HCT116 (cell line): ENCODE data around the gene CENPU. TPM values are rescaled to one million over a fixed set of nuclear protein-coding genes. Genes with fewer than 3 reads are reported as not detected.

Source experiments
- ATAC-seq: fragments of 200-7000 bp; cut with Tn5 transposase; 2 replicates; pipeline ENCODE4 v1.9.1; 2020; ENCODE audit warnings: mild to moderate bottlenecking, moderate library complexity
- BruUV-seq: library from RNA; stranded (reverse); fragments of 400-500 nt; replicated peaks from 2 replicates; lab custom pipeline; 2021; lab: Mats Ljungman, UMichigan
- CTCF ChIA-PET: fragments of 300-600 bp; sonication (Branson Sonifier 250); formaldehyde crosslinking; loops from one replicate; lab custom pipeline; 2021; ENCODE audit warnings: antibody characterized with exemption; lab: Charles Lee
- POLR2A ChIA-PET: fragments of 300-600, 350-600 bp; sonication (Branson Sonifier 250); formaldehyde crosslinking; loops from one replicate; lab custom pipeline; 2021; ENCODE audit warnings: antibody characterized with exemption; lab: Charles Lee
- RAD21 ChIA-PET, 2 experiments: fragments of 300-600 bp; sonication (Branson Sonifier 250); formaldehyde crosslinking; loops; one replicate each; lab custom pipeline; 2023; ENCODE audit warnings: low total read pairs in 2 of 2; ENCODE audit not compliant: uncharacterized antibody in 2 of 2, unreplicated experiment in 2 of 2, low non-redundant PET in 1 of 2; lab: Charles Lee
- DNase-seq: peaks from one replicate; pipeline ENCODE4 v3.0.0-alpha.2; 2010; ENCODE audit warnings: low read depth, low spot score
- H2AFZ ChIP-seq: fragments of 200-600 bp; shearing (Covaris generic), sonication (generic); 2 replicates; pipeline ENCODE4 v1.6.1; 2017; ENCODE audit warnings: low read depth, mixed run types, mixed read lengths, antibody characterized with exemption, low read length; ENCODE audit not compliant: poor library complexity, severe bottlenecking
- H3K27ac ChIP-seq: 2 replicates; pipeline ENCODE4 v1.5.1; 2012; ENCODE audit warnings: low read depth, low read length
- H3K27me3 ChIP-seq: fragments of 200-600 bp; sonication (generic); 2 replicates; pipeline ENCODE4 v1.6.1; 2016; ENCODE audit warnings: mixed run types, low read length, mixed read lengths; ENCODE audit not compliant: insufficient read depth
- H3K36me3 ChIP-seq, 2 experiments: fragments of 200-500 bp in 1 of 2; fragments of 200-600 bp in 1 of 2; sonication (Bioruptor generic) in 1 of 2; sonication (generic) in 1 of 2; 2 replicates each; pipeline versions ENCODE4 v1.5.1 to v1.6.1; 2014 to 2016; ENCODE audit warnings: low read length in 2 of 2, inconsistent platforms in 1 of 2, mixed read lengths in 1 of 2, mixed run types in 1 of 2; ENCODE audit not compliant: insufficient read depth in 2 of 2, control insufficient read depth in 1 of 2
- H3K4me1 ChIP-seq, 2 experiments: fragments of 200-600 bp in 1 of 2; sonication (generic) in 1 of 2; 2 replicates each; pipeline versions ENCODE4 v1.5.1 to v1.6.1; 2012 to 2017; ENCODE audit warnings: low read length in 2 of 2, inconsistent platforms in 1 of 2, mild to moderate bottlenecking in 1 of 2, mixed read lengths in 1 of 2, mixed run types in 1 of 2, moderate library complexity in 1 of 2; ENCODE audit not compliant: insufficient read depth in 2 of 2, control insufficient read depth in 1 of 2
- H3K4me2 ChIP-seq: fragments of 200-600 bp; sonication (generic); 2 replicates; pipeline ENCODE4 v1.6.1; 2017; ENCODE audit warnings: mixed run types, low read length, mixed read lengths
- H3K4me3 ChIP-seq, 2 experiments: fragments of 200-600 bp in 1 of 2; sonication (generic) in 1 of 2; replicated peaks in 1 of 2; 2 replicates each; pipeline ENCODE4 v1.5.1; 2011 to 2016; ENCODE audit warnings: low read length in 2 of 2, control low read depth in 1 of 2, low read depth in 1 of 2, mild to moderate bottlenecking in 1 of 2, mixed read lengths in 1 of 2, mixed run types in 1 of 2
- H3K79me2 ChIP-seq: fragments of 200-600 bp; sonication (generic); 2 replicates; pipeline ENCODE4 v1.6.1; 2017; ENCODE audit warnings: mild to moderate bottlenecking, mixed run types, low read length, moderate library complexity, mixed read lengths; ENCODE audit not compliant: insufficient read depth
- H3K9ac ChIP-seq: fragments of 200-600 bp; sonication (generic); 2 replicates; pipeline ENCODE4 v1.6.1; 2016; ENCODE audit warnings: low read length, mixed read lengths
- H3K9me2 ChIP-seq: fragments of 200-600 bp; sonication (generic), shearing (Covaris generic); 2 replicates; pipeline ENCODE4 v1.6.1; 2017; ENCODE audit warnings: mixed run types, mild to moderate bottlenecking, moderate library complexity; ENCODE audit not compliant: insufficient read depth
- H3K9me3 ChIP-seq, 2 experiments: fragments of 200-500 bp in 1 of 2; fragments of 200-600 bp in 1 of 2; sonication (Bioruptor generic) in 1 of 2; sonication (generic) in 1 of 2; 2 replicates each; pipeline ENCODE4 v1.6.1; 2014 to 2017; ENCODE audit warnings: low read length in 2 of 2, mixed read lengths in 2 of 2, inconsistent platforms in 1 of 2, low read depth in 1 of 2, mild to moderate bottlenecking in 1 of 2, mixed run types in 1 of 2, moderate library complexity in 1 of 2; ENCODE audit not compliant: control insufficient read depth in 1 of 2, insufficient read depth in 1 of 2
- H4K20me1 ChIP-seq: fragments of 200-600 bp; sonication (generic), shearing (Covaris generic); 2 replicates; pipeline ENCODE4 v1.6.1; 2017; ENCODE audit warnings: mixed run types, mild to moderate bottlenecking, moderate library complexity; ENCODE audit not compliant: insufficient read depth
- CBX3 ChIP-seq: IDR thresholded peaks from 2 replicates; pipeline ENCODE4 v1.6.1; 2012; ENCODE audit warnings: low read depth
- EZH2 ChIP-seq: fragments of 200-600 bp; sonication (generic); IDR thresholded peaks from 2 replicates; pipeline ENCODE4 v1.6.1; 2017; ENCODE audit warnings: antibody characterized with exemption, mixed run types
- RAD21 ChIP-seq: IDR thresholded peaks from 2 replicates; pipeline ENCODE4 v1.6.1; 2012; ENCODE audit warnings: low read depth, mild to moderate bottlenecking
- SIN3A ChIP-seq: IDR thresholded peaks from 2 replicates; pipeline ENCODE4 v1.6.1; 2012; ENCODE audit warnings: low read depth
- YY1 ChIP-seq: IDR thresholded peaks from 2 replicates; pipeline ENCODE4 v1.6.1; 2011; ENCODE audit warnings: low read length, low read depth, moderate library complexity, mild to moderate bottlenecking; ENCODE audit not compliant: insufficient replicate concordance; ENCODE audit errors: extremely low read depth
- intact Hi-C: fragments of 100-400 bp; cut with micrococcal nuclease; formaldehyde crosslinking; loops from 2 replicates; pipeline ENCODE4 v1.10.0; 2022
- total RNA-seq: library from RNA; stranded (reverse); gene quantifications from one replicate; pipeline ENCODE4 v1.2.1, GENCODE V29; 2021; ENCODE audit not compliant: unreplicated experiment
- TF ChIP-seq, protein P1 (sequence below): IDR thresholded peaks from 2 replicates; pipeline ENCODE4 v1.6.1; 2012; ENCODE audit warnings: low read depth
- TF ChIP-seq, protein P2 (sequence below), 3 experiments: fragments of 200-600 bp in 1 of 3; sonication (generic) in 1 of 3; IDR thresholded peaks in 2 of 3; conservative IDR thresholded peaks in 1 of 3; 2 replicates each; pipeline ENCODE4 v1.5.1; 2012 to 2017; ENCODE audit warnings: low read depth in 2 of 3, low read length in 2 of 3, antibody characterized with exemption in 1 of 3, borderline replicate concordance in 1 of 3, control low read depth in 1 of 3, mild to moderate bottlenecking in 1 of 3, mixed read lengths in 1 of 3, mixed run types in 1 of 3, moderate library complexity in 1 of 3; ENCODE audit not compliant: insufficient read depth in 1 of 3

Gene CENPU
- total RNA-seq, 1 experiment from 2014 or later = 28.2 TPM

DNA sequence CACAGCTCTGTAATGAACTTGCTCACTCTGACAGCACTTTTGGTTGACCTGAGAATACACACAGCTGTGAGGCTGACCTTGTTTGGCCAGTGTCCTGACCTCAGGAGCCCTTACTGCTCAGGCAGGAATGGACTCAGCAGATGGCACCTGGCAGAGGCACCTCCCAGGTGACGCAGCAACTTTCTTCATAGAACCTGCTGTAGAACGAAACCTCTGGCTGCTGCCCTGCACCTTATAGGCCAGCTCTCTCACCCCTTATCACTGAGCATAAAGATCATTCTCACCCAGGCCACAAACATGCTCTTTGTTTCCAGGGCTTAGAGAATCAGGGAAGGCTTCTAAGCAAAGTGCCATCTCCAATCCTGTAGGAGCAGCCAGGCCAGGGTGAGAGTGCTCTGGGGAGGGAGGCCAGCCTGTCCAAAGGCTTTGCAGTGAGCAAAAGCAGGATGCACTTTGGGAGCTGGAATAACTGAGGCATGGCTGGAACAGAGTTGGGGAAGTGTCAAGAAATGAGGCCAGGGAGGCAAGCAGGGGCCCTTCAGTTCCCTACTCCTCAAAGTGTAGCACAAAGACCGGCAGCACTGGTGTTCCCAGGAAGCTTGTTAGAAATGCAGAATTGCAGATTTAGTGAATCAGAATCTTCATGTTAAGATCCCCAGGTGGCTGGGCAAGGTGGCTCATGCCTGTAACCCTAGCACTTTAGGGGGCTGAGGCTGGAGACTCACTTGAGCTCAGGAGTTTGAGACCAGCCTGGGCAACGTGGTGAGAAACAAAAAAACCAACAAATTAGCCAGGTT, 13.3 kb upstream of the CENPU start:
- H3K9me3 ChIP-seq = no peaks in the 10 kb centered on the region
- no peaks in the 10 kb centered on the region for H3K36me3 ChIP-seq
- BruUV-seq = no TSS peak
- no peaks in the 10 kb centered on the region for H3K27me3 ChIP-seq
- no peak for ATAC-seq
- H3K9me2 ChIP-seq = no peaks in the 10 kb centered on the region
- no peaks in the 10 kb centered on the region for H3K79me2 ChIP-seq
- ChIA-PET CTCF (interaction anchor here (0.9 kb wide), 1 partner anchor 349 kb away, joined by 3 read pairs; no protein-coding TSS in a partner anchor), RAD21 (no interaction called here), POLR2A (no interaction called here)
- H4K20me1 ChIP-seq = no peaks in the 10 kb centered on the region
- no peak overlapping the region for H3K9ac ChIP-seq
- no peak overlapping the region for H3K4me2 ChIP-seq
- no peak for TF ChIP-seq YY1
- no peak overlapping the region for H3K4me3 ChIP-seq
- peaks cover 0 to 9% of the 10 kb centered on the region in 2 experiments; a peak in 1 of 4 replicates for H3K4me1 ChIP-seq
- H3K27ac ChIP-seq = no peak overlapping the region
- intact Hi-C loops = loop anchor here (5.0 kb wide), 3 partner anchors 350 to 1290 kb away; no protein-coding TSS in a partner anchor
- H2AFZ ChIP-seq = no peak overlapping the region
- DNase-seq = no peak

DNA sequence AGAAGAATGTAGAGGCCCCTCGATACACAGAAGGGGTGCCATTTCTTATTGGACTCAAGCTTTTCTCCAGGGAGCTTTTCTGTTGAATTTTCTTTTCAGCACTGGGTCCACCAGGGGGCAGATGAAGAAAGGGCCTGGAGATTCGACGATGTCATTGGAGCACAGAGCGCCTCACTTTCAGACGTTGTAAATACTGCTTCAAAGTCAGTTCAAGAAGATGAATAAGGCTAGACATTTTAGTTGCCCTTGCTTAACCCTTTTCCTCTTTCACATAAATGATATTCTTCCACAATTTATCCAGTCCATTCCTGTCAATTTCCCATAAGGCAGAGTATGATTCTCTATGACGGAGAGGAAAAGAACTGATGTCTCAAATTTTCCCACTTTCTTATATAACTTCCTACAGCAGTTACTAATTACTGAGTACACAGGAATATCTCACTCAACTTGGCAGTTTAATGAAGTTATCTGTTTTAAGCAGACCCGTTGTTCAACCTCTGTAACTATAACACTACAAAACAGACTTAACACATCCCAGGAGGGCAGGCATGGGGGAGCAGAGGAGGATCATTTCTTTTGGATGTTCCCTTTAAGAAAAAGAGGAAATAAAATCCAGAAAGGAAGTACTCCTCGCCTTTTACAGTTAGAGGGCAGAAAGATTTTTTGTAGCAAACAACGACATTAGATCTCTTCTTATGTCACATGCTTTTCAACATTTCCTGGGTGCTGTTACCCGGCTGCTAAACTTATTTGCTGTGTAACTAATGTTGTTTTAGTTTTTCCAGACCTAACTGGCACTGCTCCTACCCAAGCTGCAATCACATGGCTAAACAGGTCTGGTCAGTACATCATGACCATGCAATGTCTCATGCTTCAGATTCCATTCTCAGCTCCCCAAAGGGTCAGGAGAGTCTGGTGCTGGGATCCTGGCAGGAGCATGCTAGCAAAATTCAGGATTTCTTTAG, 12.2 kb upstream of the CENPU start:
- TF ChIP-seq SIN3A = no peak
- TF ChIP-seq, protein P1, sequence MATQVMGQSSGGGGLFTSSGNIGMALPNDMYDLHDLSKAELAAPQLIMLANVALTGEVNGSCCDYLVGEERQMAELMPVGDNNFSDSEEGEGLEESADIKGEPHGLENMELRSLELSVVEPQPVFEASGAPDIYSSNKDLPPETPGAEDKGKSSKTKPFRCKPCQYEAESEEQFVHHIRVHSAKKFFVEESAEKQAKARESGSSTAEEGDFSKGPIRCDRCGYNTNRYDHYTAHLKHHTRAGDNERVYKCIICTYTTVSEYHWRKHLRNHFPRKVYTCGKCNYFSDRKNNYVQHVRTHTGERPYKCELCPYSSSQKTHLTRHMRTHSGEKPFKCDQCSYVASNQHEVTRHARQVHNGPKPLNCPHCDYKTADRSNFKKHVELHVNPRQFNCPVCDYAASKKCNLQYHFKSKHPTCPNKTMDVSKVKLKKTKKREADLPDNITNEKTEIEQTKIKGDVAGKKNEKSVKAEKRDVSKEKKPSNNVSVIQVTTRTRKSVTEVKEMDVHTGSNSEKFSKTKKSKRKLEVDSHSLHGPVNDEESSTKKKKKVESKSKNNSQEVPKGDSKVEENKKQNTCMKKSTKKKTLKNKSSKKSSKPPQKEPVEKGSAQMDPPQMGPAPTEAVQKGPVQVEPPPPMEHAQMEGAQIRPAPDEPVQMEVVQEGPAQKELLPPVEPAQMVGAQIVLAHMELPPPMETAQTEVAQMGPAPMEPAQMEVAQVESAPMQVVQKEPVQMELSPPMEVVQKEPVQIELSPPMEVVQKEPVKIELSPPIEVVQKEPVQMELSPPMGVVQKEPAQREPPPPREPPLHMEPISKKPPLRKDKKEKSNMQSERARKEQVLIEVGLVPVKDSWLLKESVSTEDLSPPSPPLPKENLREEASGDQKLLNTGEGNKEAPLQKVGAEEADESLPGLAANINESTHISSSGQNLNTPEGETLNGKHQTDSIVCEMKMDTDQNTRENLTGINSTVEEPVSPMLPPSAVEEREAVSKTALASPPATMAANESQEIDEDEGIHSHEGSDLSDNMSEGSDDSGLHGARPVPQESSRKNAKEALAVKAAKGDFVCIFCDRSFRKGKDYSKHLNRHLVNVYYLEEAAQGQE = no peak
- TF ChIP-seq EZH2 = no peak
- no peak for TF ChIP-seq YY1
- peak; percentile 80 for TF ChIP-seq RAD21
- TF ChIP-seq, protein P2, sequence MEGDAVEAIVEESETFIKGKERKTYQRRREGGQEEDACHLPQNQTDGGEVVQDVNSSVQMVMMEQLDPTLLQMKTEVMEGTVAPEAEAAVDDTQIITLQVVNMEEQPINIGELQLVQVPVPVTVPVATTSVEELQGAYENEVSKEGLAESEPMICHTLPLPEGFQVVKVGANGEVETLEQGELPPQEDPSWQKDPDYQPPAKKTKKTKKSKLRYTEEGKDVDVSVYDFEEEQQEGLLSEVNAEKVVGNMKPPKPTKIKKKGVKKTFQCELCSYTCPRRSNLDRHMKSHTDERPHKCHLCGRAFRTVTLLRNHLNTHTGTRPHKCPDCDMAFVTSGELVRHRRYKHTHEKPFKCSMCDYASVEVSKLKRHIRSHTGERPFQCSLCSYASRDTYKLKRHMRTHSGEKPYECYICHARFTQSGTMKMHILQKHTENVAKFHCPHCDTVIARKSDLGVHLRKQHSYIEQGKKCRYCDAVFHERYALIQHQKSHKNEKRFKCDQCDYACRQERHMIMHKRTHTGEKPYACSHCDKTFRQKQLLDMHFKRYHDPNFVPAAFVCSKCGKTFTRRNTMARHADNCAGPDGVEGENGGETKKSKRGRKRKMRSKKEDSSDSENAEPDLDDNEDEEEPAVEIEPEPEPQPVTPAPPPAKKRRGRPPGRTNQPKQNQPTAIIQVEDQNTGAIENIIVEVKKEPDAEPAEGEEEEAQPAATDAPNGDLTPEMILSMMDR (IDR thresholded peaks at IDR 0.05 in 2 of 3, conservative IDR thresholded peaks at IDR 0.05 in 1 of 3; ENCODE audit: borderline replicate concordance in 1 of 3, insufficient read depth in 1 of 3, low read depth in 2 of 3, low read length in 2 of 3) = peak; percentile 57 to 66 (median 57)
- TF ChIP-seq CBX3 = no peak
- Histone ChIP-seq H3K79me2 (no peaks in the 10 kb centered on the region), H3K36me3 (no peaks in the 10 kb centered on the region), H2AFZ (peak overlapping the region; percentile 88), H3K4me1 (peaks cover 0 to 9% of the 10 kb centered on the region in 2 experiments; a peak in 1 of 4 replicates), H3K9ac (no peak overlapping the region), H3K9me2 (no peaks in the 10 kb centered on the region), H3K9me3 (no peaks in the 10 kb centered on the region), H3K27me3 (no peaks in the 10 kb centered on the region), H4K20me1 (no peaks in the 10 kb centered on the region), H3K4me2 (peak overlapping the region; percentile 27; the same call in 1 of the 2 replicates), H3K27ac (no peak overlapping the region), H3K4me3 (no peak overlapping the region)
- ChIA-PET CTCF (interaction anchor here (1.0 to 1.1 kb wide), 8 partner anchors 12 to 482 kb away, joined by 3 to 7 read pairs (median 4); partner anchors contain the start of gene CENPU), RAD21 (interaction anchor here (1.0 to 1.2 kb wide), 2 partner anchors 238 kb away, joined by 3 to 4 read pairs; no protein-coding TSS in a partner anchor), POLR2A (interaction anchor here (0.6 kb wide), 1 partner anchor 12 kb away, joined by 3 read pairs; no protein-coding TSS in a partner anchor)
- DNase-seq (peak; percentile 29), ATAC-seq (peak; percentile 79)
- intact Hi-C loops = loop anchor here (1.0 to 5.0 kb wide), 4 partner anchors 238 to 1291 kb away; no protein-coding TSS in a partner anchor
- BruUV-seq = no TSS peak
